HG03108 (cell line): Measurements from ENCODE around the gene RNF44.

ENCODE experiments used
- ATAC-seq: cut with Tn5 transposase; IDR thresholded peaks from one replicate; pipeline ENCODE4 v1.9.1; 2021; ENCODE audit warnings: moderate library complexity; ENCODE audit not compliant: unreplicated experiment

RNF44 gene

DNA sequence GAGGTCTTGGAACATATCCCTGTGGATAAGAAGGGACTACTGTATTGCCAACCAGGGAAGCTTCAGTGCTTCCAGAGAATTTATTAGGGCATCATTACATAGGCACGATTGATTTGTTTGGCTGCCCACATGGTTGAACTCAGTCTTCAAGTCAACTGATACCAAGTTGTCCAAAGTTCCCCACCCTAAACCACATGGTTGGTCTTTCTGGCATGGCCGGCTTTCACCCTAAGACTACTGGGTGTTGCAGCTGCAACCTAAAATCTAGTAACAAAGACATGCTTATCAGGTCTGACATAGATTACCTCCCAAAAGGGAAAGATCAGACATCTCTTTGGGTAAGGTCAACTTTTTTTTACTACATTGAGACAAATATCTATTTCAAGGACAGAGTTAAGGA is 52.0 kb downstream of the RNF44 start:
- no peak for ATAC-seq

DNA sequence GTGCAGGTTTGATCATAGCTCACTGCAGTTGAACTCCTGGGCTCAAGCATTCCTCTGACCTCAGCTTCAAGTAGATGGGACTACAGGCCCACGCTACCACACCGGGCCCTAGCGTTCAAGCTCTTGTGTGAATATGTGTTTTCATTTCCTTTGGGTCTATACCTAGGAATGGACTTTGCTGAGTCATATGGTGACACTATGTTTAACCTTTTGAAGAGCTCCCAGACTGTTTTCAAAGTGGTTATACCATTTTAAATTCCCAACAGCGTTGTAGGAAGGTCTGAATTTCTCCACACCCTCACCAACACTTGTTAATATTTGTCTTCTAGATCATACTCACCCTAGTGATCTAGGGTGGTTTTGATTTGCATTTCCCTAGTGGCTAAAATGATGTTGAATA is 55.5 kb downstream of the RNF44 start:
- ATAC-seq = no peak
